ENCODE results near the gene NAGLU.
"Not testable (repeated sequence)": the region's sequence is repeated elsewhere in the genome, so short reads cannot be mapped to it uniquely, and the experiment has no call there.

Gene NAGLU

GRCh38 chr17:42535155-42536047 is 640 bp upstream of the NAGLU start:
- H3K27me3 ChIP-seq (ENCODE audit: insufficient read depth, low read length): no peaks in the 10 kb centered on the region
- H3K4me1 ChIP-seq (ENCODE audit: control insufficient read depth, insufficient read depth, low read length, unreplicated experiment): peaks cover 13% of the 10 kb centered on the region
- peaks cover 14% of the 10 kb centered on the region for H3K79me2 ChIP-seq (ENCODE audit: control insufficient read depth, insufficient read depth, low read length, unreplicated experiment)
- H2AFZ ChIP-seq (ENCODE audit: low read length, unreplicated experiment): peak overlapping the region; percentile 9
- H3K27ac ChIP-seq (ENCODE audit: low read depth, low read length): peak overlapping the region; percentile 67
- peaks cover 6% of the 10 kb centered on the region; the same call in 1 of the 2 replicates for H3K36me3 ChIP-seq (ENCODE audit: insufficient read depth, low read length)
- peak overlapping the region; percentile 93 for H3K4me3 ChIP-seq (ENCODE audit: low read depth, low read length)

GRCh38 chr17:42536372-42537155 is 523 bp downstream of the NAGLU start:
- peak overlapping the region; percentile 87 for H2AFZ ChIP-seq (ENCODE audit: low read length, unreplicated experiment)
- no peaks in the 10 kb centered on the region for H3K27me3 ChIP-seq (ENCODE audit: insufficient read depth, low read length)
- H3K36me3 ChIP-seq (ENCODE audit: insufficient read depth, low read length): peaks cover 10% of the 10 kb centered on the region; the same call in 1 of the 2 replicates
- H3K4me3 ChIP-seq (ENCODE audit: low read depth, low read length): peak overlapping the region; percentile 93
- peak overlapping the region; percentile 67 for H3K27ac ChIP-seq (ENCODE audit: low read depth, low read length)
- H3K79me2 ChIP-seq (ENCODE audit: control insufficient read depth, insufficient read depth, low read length, unreplicated experiment): peaks cover 14% of the 10 kb centered on the region
- H3K4me1 ChIP-seq (ENCODE audit: control insufficient read depth, insufficient read depth, low read length, unreplicated experiment): peaks cover 20% of the 10 kb centered on the region

- Histone ChIP-seq H3K27ac (ENCODE audit: low read depth, low read length) (no peak overlapping the region; the same call in 1 of the 2 replicates), H3K27me3 (ENCODE audit: insufficient read depth, low read length) (no peaks in the 10 kb centered on the region), H2AFZ (ENCODE audit: low read length, unreplicated experiment) (no peak overlapping the region), H3K79me2 (ENCODE audit: control insufficient read depth, insufficient read depth, low read length, unreplicated experiment) (peaks cover 14% of the 10 kb centered on the region), H3K4me1 (ENCODE audit: control insufficient read depth, insufficient read depth, low read length, unreplicated experiment) (peaks cover 20% of the 10 kb centered on the region), H3K36me3 (ENCODE audit: insufficient read depth, low read length) (peaks cover 10% of the 10 kb centered on the region; the same call in 1 of the 2 replicates), H3K4me3 (ENCODE audit: low read depth, low read length) (peak overlapping the region; percentile 93)
These were observed 1.2 kb downstream of the NAGLU start for GRCh38 chr17:42537156-42537805.

GRCh38 chr17:42537826-42538451 is 1.9 kb downstream of the NAGLU start:
- peaks cover 10% of the 10 kb centered on the region; the same call in 1 of the 2 replicates for H3K36me3 ChIP-seq (ENCODE audit: insufficient read depth, low read length)

GRCh38 chr17:42538482-42538881 is 2.4 kb downstream of the NAGLU start:
- Histone ChIP-seq H3K79me2 (ENCODE audit: control insufficient read depth, insufficient read depth, low read length, unreplicated experiment) (peaks cover 14% of the 10 kb centered on the region), H3K4me3 (ENCODE audit: low read depth, low read length) (no peak overlapping the region), H3K27me3 (ENCODE audit: insufficient read depth, low read length) (no peaks in the 10 kb centered on the region), H3K4me1 (ENCODE audit: control insufficient read depth, insufficient read depth, low read length, unreplicated experiment) (peaks cover 20% of the 10 kb centered on the region), H3K27ac (ENCODE audit: low read depth, low read length) (no peak overlapping the region), H3K36me3 (ENCODE audit: insufficient read depth, low read length) (peaks cover 13% of the 10 kb centered on the region; the same call in 1 of the 2 replicates), H2AFZ (ENCODE audit: low read length, unreplicated experiment) (no peak overlapping the region)

More at GRCh38 chr17:42537826-42538451, 1.9 kb downstream of the NAGLU start:
- Histone ChIP-seq H2AFZ (ENCODE audit: low read length, unreplicated experiment) (no peak overlapping the region), H3K4me3 (ENCODE audit: low read depth, low read length) (no peak overlapping the region), H3K4me1 (ENCODE audit: control insufficient read depth, insufficient read depth, low read length, unreplicated experiment) (peaks cover 20% of the 10 kb centered on the region), H3K27ac (ENCODE audit: low read depth, low read length) (no peak overlapping the region), H3K79me2 (ENCODE audit: control insufficient read depth, insufficient read depth, low read length, unreplicated experiment) (peaks cover 14% of the 10 kb centered on the region), H3K27me3 (ENCODE audit: insufficient read depth, low read length) (no peaks in the 10 kb centered on the region)

GRCh38 chr17:42540558-42540957 is 4.5 kb downstream of the NAGLU start:
- H2AFZ ChIP-seq (ENCODE audit: low read length, unreplicated experiment); H3K4me3 ChIP-seq (ENCODE audit: low read depth, low read length); H3K27me3 ChIP-seq (ENCODE audit: insufficient read depth, low read length); H3K27ac ChIP-seq (ENCODE audit: low read depth, low read length): not testable (repeated sequence)
- Histone ChIP-seq H3K36me3 (ENCODE audit: insufficient read depth, low read length) (peaks cover 15% of the 10 kb centered on the region; the same call in 1 of the 2 replicates), H3K79me2 (ENCODE audit: control insufficient read depth, insufficient read depth, low read length, unreplicated experiment) (peaks cover 14% of the 10 kb centered on the region), H3K4me1 (ENCODE audit: control insufficient read depth, insufficient read depth, low read length, unreplicated experiment) (peaks cover 16% of the 10 kb centered on the region)

GRCh38 chr17:42541041-42541833 is 5.2 kb downstream of the NAGLU start:
- peaks cover 14% of the 10 kb centered on the region for H3K79me2 ChIP-seq (ENCODE audit: control insufficient read depth, insufficient read depth, low read length, unreplicated experiment)
- no peak overlapping the region for H3K27ac ChIP-seq (ENCODE audit: low read depth, low read length)
- peaks cover 13% of the 10 kb centered on the region for H3K4me1 ChIP-seq (ENCODE audit: control insufficient read depth, insufficient read depth, low read length, unreplicated experiment)
- H3K27me3 ChIP-seq (ENCODE audit: insufficient read depth, low read length): no peaks in the 10 kb centered on the region
- no peak overlapping the region for H2AFZ ChIP-seq (ENCODE audit: low read length, unreplicated experiment)
- H3K4me3 ChIP-seq (ENCODE audit: low read depth, low read length): no peak overlapping the region
- H3K36me3 ChIP-seq (ENCODE audit: insufficient read depth, low read length): peaks cover 15% of the 10 kb centered on the region; the same call in 1 of the 2 replicates

- no peaks in the 10 kb centered on the region for H3K27me3 ChIP-seq (ENCODE audit: insufficient read depth, low read length)
- H3K27ac ChIP-seq (ENCODE audit: low read depth, low read length): no peak overlapping the region
- H3K4me1 ChIP-seq (ENCODE audit: control insufficient read depth, insufficient read depth, low read length, unreplicated experiment): peaks cover 7% of the 10 kb centered on the region
- H3K4me3 ChIP-seq (ENCODE audit: low read depth, low read length): no peak overlapping the region
- H2AFZ ChIP-seq (ENCODE audit: low read length, unreplicated experiment): no peak overlapping the region
- peaks cover 15% of the 10 kb centered on the region; the same call in 1 of the 2 replicates for H3K36me3 ChIP-seq (ENCODE audit: insufficient read depth, low read length)
- peaks cover 1% of the 10 kb centered on the region for H3K79me2 ChIP-seq (ENCODE audit: control insufficient read depth, insufficient read depth, low read length, unreplicated experiment)
These were observed 7.4 kb downstream of the NAGLU start for GRCh38 chr17:42543190-42544079.

- Histone ChIP-seq H3K36me3 (ENCODE audit: insufficient read depth, low read length) (peaks cover 9% of the 10 kb centered on the region; the same call in 1 of the 2 replicates), H2AFZ (ENCODE audit: low read length, unreplicated experiment) (no peak overlapping the region), H3K27ac (ENCODE audit: low read depth, low read length) (no peak overlapping the region), H3K79me2 (ENCODE audit: control insufficient read depth, insufficient read depth, low read length, unreplicated experiment) (no peaks in the 10 kb centered on the region), H3K4me1 (ENCODE audit: control insufficient read depth, insufficient read depth, low read length, unreplicated experiment) (peaks cover 7% of the 10 kb centered on the region), H3K27me3 (ENCODE audit: insufficient read depth, low read length) (no peaks in the 10 kb centered on the region), H3K4me3 (ENCODE audit: low read depth, low read length) (no peak overlapping the region)
These were observed 8.8 kb downstream of the NAGLU start for GRCh38 chr17:42544874-42545283.
